NCI-H2227 (cell line): Measurements from ENCODE around the gene LEMD1.
A peak's percentile ranks its signal among the peaks of the same experiment; 100 is the strongest.

ENCODE experiments used
- DNase-seq: peaks from one replicate; lab custom pipeline; 2025; ENCODE audit not compliant: unreplicated experiment; lab: John Stamatoyannopoulos, UW

Gene LEMD1

DNA sequence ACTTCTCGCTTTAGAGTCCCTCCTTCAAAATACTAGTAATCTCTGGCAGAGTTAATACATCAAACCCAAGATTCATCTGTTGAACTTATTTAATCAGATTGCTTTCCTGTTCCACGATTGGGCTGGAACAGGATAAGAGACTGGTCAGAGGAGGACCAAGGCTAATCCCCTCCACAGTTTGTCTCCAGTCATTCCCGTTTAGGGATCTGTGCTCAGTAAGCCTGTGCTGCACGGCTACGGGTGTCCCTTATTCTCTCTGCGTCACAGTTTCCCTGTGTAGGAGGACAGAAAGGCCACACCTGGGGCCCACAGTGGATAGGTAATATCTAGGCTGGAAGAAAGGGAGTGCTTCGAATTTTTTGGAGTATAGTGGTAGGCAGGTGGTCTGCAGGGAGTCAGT lies 83.8 kb downstream of the LEMD1 start:
- DNase-seq, result no peak

GRCh38 chr1:205337481-205337880 lies 84.4 kb downstream of the LEMD1 start:
- DNase-seq, result no peak

DNA sequence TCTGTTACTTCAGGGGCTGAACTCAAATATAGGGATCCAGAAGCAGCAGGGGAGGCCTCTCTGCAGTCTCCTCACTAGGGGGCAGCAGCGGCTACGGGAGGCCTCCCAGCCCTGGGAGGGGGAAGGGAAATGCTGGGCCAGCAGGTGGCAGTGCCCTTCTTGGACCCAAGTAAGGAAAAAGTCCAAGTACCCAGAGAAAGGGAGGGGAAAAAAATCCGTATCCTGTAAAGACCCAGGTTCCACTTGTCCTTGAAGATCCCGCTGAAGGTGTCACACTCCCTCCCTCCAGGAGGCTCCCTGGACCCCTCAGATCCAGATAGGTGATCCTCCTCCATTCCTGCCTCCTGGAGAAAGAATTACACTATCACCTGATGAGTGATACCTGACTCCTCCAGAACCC lies 86.2 kb downstream of the LEMD1 start:
- DNase-seq, result peak; percentile 84

DNA sequence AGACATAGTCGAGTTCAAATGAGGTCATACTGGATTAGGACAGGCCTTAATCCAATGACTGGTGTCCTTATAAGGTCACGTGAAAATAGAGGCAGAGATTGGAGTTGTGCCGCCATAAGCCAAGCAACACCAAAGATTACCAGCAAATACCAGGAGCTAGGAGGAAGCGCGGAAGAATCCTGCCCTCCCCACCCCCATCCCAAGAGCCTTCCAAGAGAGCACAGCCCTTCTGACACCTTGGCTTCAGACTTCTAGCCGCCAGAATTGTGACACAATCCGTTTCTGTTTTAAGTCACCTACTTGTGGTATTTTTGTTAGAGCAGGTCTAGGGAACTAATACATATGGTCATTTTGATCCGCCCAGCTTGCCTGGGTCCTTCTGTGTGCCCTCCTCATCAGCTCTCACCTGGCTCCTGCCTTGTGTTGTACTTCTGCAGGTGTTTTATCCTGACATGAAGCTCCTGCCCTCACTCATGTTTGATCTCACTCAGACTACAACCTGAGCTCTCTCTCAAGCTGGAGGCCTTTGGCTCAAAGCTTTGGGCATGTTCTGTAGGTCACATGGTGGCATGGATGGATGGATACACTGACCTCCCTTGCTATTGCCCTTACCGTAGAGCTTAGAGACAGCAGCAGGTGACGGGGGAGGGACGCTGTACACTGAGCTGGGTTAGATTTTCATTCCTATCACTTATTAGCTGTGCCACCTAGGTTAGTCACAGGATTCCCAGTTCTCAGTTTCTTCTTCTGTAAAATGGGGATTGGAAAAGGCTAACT lies 89.7 kb downstream of the LEMD1 start:
- no peak for DNase-seq
